T1000 (cell line): ENCODE measurements around the gene TMCC3.
A peak's percentile ranks its signal among the peaks of the same experiment; 100 is the strongest.

Experiments
- DNase-seq: peaks from one replicate; lab custom pipeline; 2025; ENCODE audit warnings: mixed read lengths; lab: John Stamatoyannopoulos, UW

TMCC3 gene

DNA sequence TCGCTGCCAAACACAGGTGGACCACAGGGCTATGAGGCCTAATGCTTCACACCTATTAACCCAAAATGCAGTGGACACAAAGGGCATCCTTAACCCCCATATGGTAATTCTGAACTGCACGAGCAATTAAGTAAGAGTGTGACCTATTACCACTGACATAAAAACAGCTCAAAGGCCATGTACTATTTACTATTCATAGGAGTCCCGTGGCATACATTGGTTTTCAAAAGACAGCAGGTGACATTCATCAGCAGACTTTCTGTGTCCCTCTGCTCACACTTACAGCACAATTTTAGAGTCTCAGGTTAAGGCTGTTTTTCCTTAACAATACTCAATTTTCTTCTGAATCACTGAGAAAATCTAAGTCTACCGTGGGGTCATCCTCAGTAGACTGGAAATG lies 23.1 kb upstream of the TMCC3 start:
- DNase-seq = no peak

DNA sequence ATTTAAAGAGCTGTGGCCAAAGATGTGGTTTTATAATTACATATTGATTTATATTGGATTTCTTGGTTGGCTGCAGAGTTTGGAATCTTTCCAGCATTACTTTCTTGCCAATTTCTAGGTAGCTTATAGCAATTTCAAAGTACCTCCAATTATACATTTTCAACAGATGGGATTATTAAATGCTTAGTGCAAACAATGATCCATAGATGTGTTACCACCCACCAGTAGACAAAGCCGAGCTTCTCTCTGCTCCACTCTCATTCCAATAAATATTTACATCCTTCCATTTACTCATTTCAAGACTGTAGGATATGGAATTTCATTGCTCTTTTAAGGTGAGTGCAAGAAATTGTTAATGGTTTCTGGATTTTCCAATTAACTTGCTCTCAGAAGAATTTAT lies 21.6 kb upstream of the TMCC3 start:
- no peak for DNase-seq

GRCh38 chr12:94670898-94671297 lies 20.5 kb upstream of the TMCC3 start:
- no peak for DNase-seq

DNA sequence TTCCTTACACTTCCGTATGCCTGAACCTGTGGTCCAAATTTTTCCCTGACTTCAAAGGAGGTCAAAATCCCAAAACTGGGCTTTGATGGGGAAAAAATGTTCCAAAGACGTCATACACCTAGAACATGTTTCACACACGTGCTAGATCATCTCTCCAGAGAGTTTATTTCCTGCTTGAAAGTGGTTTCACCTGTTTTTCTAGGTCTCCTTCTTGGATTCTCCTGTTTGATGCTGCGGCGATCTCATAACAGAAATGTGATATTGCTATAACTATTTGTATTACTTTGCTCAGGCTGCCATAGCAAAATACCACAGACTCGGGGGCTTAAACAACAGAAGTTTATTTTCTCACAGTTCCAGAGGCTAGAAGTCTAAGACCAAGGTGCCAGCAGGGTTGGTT lies 19.7 kb upstream of the TMCC3 start:
- no peak for DNase-seq

DNA sequence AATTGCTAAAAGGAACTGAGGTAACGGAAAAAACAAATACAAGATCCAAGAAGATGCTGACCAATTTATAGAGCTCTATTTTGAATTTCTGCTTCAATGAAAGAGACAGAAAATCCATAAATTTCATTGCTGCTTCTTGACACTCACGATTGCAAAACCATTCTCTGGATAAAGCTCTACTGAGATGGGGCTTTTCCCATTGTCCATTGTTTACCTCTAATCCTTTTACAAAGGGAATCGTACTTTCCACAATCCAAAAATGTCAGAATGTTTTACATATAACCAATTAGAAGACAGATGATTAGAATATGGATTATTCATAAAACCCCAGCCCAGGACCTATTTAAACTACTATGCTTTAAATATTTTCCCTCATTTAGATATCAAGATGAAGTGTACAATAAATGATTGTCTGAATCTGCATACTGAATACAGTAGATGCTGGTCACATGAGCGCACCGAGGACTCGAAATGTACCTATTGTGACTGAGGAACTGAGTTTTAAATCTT lies 16.7 kb upstream of the TMCC3 start:
- DNase-seq = no peak

DNA sequence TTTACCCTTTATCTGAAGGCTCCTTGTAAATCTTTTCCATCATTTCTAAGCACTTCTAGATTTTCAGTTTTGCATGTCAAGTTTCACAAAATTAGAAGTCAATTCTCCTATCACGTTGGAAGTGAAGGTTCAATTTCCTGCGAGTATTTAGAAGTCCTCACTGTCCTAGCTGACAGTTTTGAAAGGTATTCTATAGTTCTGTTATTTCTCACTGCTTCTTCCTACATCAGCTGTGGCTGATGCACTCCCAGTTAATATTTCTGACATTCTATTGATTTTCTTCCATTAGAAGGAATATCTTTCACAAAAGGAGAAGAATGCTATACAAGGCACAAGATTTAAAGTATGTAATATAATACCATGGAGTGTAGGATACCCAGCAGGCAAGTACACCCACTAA lies 15.8 kb upstream of the TMCC3 start:
- no peak for DNase-seq

GRCh38 chr12:94663702-94664101 lies 13.3 kb upstream of the TMCC3 start:
- DNase-seq = no peak

DNA sequence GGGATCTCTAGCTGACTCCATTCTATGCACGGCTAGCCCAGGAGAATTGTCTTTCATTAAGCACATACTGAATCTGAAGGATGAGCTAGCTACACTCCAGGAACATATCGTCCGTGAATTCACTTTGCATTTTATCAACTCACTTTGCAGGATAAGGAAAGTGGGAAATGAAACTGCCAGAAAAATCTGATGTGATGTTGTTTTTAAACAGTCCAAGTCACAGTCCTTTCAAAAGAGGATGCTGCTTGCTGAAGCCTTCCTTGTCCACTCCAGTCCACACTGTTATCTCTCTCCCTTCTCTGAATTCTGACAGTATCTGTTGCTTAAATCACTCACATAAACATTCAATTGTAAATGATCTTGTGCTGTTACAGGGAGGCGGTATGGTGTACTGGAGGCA lies 12.7 kb upstream of the TMCC3 start:
- no peak for DNase-seq

- no peak for DNase-seq
Observed at GRCh38 chr12:94660436-94660835, 10.1 kb upstream of the TMCC3 start.

- no peak for DNase-seq
Observed at GRCh38 chr12:94659346-94659930, 9.1 kb upstream of the TMCC3 start.

DNA sequence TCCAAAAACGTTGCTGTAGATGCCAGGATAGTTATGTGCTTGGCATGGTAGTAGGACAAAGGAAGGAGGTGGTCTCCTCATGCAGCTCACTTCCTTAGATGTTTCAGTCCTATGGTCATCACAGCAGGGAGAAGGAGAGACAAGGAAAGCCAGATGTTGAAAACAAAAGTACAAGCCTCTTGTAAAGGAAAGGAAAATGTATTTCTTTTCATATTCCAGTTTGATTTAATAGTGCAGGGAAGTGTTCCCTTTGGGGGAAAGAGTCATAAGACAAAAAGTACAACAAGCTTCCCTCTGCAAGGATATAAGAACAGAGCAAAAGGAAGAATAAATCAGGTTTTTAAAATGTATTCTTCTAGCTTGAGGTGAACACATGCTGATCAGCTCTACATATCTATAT lies 8.6 kb upstream of the TMCC3 start:
- no peak for DNase-seq

- no peak for DNase-seq
Observed at GRCh38 chr12:94656556-94656955, 6.2 kb upstream of the TMCC3 start.

GRCh38 chr12:94649349-94650142 lies 811 bp downstream of the TMCC3 start:
- peak; percentile 29 for DNase-seq

DNA sequence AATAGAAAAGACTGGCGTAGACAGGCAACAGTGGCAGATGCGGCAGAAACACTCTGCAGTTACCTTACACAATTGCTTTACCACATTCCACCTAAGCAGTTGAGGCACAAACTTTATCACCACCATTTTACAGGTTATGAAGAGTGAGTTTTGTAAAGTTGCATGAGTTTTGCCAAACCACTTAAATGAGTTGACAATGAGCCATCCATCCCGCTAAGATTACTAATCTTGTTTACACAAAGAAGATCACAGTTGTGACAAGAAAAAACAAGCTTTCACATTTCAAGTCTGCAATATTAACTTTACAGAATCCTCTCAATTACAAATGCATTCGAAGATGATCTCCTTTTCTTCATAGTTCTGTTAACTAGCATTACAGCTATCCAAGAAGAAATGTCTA lies 1.8 kb downstream of the TMCC3 start:
- no peak for DNase-seq

DNA sequence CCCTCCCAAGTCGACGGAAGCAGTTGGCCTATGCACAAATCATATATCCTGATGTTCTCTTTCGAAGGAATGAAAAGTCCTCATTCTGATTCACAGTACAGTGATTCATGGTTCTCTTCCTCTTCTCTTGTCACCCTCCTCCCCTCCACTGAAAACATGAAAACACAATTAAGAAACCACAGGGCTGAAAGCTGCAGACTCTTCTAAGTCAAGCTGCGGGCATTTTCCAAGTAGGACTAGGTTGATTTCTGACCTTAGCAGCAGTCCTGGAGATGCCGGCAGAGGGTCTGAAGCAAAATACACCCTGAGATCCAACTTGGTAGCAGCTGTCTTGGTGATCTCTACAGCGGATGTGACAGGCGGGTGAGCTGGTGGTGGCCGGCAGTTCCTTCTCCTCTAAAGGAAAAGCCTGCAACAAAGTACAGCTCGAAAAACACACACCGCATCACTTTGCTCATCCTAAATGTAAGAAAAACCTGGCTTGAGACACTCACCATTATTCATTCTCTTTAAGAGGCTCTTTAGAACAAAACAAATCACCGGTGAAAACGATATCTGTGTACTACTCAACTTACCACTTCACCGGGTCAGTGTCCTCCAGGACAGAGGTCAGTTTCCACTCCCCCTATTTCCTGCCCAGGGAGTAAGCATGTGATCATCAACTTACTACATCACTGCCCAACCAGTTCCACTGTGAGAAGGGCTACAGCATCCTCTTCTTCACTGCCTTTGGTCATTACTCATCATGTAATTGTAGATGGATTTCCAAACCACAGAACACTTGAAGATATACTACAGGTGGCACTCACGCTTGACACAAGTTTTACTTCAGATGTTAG lies 6.0 kb downstream of the TMCC3 start:
- DNase-seq = no peak

DNA sequence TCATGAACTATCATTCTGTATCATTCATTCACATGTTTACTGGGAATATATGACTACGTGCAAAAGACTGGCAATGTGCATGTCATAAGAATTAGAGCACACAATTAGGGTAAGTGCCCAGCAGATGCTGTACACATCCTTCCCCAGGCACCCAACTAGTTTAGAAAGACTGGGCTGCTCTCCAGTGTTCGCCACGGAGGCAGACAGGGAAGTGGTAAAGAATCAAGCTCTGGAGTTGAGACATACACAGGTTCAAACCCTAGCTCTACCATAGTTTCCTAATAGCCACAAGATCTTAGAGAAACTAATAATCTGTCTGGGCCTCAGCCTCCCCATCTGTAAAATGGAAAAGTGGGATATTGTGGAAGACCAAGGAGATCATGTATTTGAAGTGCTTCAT lies 6.8 kb downstream of the TMCC3 start:
- no peak for DNase-seq

DNA sequence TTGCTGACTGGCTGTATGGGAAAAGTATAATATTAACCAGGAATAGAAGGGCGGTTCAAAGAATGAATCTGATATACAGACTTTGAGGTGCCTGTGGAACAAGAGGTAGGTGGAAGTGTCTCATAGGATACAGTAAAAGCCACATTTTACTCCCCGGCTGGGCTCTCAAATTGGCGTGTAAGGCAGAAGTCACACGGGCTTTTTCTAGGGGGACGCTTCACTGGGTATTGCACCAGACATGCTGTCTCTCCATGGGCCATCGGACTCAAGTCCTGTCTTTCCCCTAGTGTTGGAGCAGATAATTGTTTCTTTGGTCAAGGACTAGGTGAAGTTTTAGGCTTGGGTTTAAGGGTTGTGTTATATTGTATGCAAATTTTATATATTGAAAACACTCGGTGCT lies 9.1 kb downstream of the TMCC3 start:
- no peak for DNase-seq

DNA sequence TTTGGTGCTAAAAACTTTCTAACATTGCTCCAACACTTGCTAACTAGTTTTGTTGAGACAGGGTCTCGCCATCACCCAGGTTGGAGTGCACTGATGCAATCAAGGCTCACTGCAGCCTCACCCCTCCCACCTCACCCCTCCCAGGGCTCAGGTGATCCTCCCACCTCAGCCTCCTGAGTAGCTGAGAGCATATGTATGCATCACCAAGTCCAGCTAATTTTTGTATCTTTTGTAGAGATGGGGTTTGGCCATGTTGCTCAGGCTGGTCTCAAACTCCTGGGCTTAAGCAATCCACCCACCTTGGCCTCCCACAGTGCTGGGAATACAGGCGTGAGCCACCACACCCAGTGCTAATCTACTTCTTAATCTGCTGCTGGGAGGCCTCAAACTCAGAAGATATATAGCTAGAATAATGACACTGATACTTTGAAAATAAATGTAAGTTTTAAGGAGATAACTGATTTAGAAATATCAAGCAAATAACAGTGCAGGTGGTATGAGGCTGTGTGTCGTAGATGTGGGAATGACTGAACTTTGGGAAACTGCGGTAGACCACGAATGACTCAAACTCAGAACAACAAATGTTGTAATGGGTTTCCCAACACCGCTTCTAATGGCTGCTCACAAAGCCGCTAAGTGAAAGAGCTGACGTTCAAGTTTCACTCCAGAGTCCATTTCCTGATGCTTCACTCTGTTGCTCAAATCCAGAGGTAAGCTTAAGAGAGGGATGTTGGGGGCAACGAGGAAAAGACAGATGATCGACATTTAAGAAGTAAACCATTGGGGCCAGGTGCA lies 10.0 kb downstream of the TMCC3 start:
- DNase-seq = no peak

DNA sequence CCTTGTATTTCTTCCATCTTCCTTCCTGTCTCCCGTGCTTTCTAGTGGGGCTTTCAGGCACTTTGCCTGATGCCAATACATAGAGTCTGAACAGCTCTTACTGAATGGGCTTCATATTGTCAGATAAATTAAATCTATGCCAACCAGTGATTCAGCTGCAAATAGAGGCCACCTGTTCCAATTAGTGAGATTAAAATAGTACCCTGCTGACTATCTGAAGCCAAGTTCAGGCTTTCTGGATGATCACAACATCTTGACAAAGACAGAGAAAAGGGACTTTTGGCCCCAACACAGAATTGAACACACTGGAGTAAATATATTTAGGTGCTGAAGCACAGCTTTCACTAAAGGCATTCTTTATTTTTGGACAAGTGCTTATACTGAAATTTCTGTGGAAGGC lies 11.8 kb downstream of the TMCC3 start:
- no peak for DNase-seq

- no peak for DNase-seq
Observed at GRCh38 chr12:94637390-94638113, 12.8 kb downstream of the TMCC3 start.

GRCh38 chr12:94636462-94637085 lies 13.8 kb downstream of the TMCC3 start:
- no peak for DNase-seq
